Measurements from ENCODE around the gene IL17RB. TPM values are rescaled to one million over a fixed set of nuclear protein-coding genes. Genes with fewer than 3 reads are reported as not detected.

Gene IL17RB, protein sequence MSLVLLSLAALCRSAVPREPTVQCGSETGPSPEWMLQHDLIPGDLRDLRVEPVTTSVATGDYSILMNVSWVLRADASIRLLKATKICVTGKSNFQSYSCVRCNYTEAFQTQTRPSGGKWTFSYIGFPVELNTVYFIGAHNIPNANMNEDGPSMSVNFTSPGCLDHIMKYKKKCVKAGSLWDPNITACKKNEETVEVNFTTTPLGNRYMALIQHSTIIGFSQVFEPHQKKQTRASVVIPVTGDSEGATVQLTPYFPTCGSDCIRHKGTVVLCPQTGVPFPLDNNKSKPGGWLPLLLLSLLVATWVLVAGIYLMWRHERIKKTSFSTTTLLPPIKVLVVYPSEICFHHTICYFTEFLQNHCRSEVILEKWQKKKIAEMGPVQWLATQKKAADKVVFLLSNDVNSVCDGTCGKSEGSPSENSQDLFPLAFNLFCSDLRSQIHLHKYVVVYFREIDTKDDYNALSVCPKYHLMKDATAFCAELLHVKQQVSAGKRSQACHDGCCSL
- not detected for total RNA-seq

DNA sequence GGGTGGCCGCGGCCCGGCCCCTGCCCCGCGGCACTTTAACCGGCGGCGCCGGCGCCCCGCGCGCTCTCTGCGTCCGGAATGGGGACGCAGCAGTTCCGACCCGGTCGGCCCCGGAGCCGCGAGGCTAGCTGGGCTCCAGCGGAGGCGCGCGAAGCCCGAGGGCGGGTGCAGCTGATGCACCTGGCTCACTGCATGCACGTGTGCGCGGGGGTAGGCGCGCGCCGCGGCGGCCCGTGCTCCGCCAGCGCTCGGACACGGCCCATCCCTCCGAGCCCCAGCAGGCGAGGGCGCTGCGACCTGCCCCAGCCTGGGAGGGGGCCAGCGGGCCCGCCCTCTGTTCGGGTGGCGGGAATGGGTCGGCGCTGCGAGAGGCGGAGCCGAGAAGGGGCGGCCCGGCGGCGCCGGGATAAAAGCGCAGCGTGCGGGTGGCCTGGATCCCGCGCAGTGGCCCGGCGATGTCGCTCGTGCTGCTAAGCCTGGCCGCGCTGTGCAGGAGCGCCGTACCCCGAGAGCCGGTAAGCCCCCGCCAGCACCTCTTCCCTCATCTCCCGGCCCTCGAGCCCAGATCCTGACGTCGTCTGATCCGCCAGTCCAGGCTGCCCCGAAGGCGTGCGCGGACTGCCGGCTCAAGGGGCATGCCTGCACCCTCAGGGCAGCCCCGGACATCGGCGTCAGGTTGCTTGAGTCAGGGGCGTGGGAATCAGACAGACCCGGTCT is at the start of gene IL17RB, which contains the start of gene CHDH:
IL17RB (plus strand) TSS at position 435 of the 717 bp plus-strand sequence; CDS start at position 456, 21 bp downstream.
CHDH (minus strand) TSS at position 286 of the 717 bp plus-strand sequence. CDS start 22,411 bp downstream, outside the sequence.
- TF ChIP-seq POLR2AphosphoS5 (IDR thresholded peaks at IDR 0.05; ENCODE audit: insufficient read depth in 1 of 2, low read depth in 1 of 2) (peak in 1 of 2 donors; percentile 54), POLR2A (IDR thresholded peaks at IDR 0.05) (no peak)
- TF ChIP-seq, protein P1, sequence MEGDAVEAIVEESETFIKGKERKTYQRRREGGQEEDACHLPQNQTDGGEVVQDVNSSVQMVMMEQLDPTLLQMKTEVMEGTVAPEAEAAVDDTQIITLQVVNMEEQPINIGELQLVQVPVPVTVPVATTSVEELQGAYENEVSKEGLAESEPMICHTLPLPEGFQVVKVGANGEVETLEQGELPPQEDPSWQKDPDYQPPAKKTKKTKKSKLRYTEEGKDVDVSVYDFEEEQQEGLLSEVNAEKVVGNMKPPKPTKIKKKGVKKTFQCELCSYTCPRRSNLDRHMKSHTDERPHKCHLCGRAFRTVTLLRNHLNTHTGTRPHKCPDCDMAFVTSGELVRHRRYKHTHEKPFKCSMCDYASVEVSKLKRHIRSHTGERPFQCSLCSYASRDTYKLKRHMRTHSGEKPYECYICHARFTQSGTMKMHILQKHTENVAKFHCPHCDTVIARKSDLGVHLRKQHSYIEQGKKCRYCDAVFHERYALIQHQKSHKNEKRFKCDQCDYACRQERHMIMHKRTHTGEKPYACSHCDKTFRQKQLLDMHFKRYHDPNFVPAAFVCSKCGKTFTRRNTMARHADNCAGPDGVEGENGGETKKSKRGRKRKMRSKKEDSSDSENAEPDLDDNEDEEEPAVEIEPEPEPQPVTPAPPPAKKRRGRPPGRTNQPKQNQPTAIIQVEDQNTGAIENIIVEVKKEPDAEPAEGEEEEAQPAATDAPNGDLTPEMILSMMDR (IDR thresholded peaks at IDR 0.05), result no peak
- Histone ChIP-seq H3K36me3 (no peaks in the 10 kb centered on the region), H3K4me3 (peak within 1 kb of the TSS; percentile 60 to 81), H3K27me3 (no peaks in the 10 kb centered on the region), H3K9me3 (no peaks in the 10 kb centered on the region), H3K4me1 (peaks cover 18% of the 10 kb centered on the region), H3K27ac (peak within 1 kb of the TSS; percentile 70)
- intact Hi-C loops (cut with DNase I), result no loop called here
- DNase-seq (ENCODE audit: extremely low spot score in 2 of 2), result no peak

DNA sequence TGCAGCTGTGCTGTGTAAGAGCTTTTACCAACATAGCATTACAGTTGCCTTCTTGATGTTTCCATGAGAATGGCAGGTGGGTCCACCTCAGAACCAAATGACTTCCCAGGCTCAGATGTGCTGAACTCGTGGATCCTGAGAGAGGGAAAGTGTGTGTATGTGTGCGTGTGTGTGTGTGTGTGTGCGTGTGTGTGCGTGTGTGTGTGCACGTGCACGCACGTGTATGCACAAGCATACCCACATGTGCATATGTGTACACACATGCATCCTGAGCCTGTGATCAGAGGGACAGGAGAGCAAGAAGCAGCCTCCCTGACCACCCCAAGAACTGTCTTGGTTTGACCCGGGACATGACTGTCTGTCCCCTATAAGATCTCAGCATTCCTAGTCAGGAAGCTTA is 48.2 kb upstream of the IL17RB start:
- TF ChIP-seq POLR2AphosphoS5 (IDR thresholded peaks at IDR 0.05; ENCODE audit: insufficient read depth in 1 of 2, low read depth in 1 of 2) (no peak), POLR2A (IDR thresholded peaks at IDR 0.05) (no peak)
- TF ChIP-seq, protein P1 (IDR thresholded peaks at IDR 0.05), result no peak
- intact Hi-C loops (cut with DNase I), result no loop called here
- Histone ChIP-seq H3K27ac (no peak overlapping the region), H3K9me3 (no peaks in the 10 kb centered on the region), H3K36me3 (no peaks in the 10 kb centered on the region), H3K4me3 (no peak overlapping the region), H3K27me3 (no peaks in the 10 kb centered on the region), H3K4me1 (peaks cover 21% of the 10 kb centered on the region)
- DNase-seq (ENCODE audit: extremely low spot score in 2 of 2), result no peak

DNA sequence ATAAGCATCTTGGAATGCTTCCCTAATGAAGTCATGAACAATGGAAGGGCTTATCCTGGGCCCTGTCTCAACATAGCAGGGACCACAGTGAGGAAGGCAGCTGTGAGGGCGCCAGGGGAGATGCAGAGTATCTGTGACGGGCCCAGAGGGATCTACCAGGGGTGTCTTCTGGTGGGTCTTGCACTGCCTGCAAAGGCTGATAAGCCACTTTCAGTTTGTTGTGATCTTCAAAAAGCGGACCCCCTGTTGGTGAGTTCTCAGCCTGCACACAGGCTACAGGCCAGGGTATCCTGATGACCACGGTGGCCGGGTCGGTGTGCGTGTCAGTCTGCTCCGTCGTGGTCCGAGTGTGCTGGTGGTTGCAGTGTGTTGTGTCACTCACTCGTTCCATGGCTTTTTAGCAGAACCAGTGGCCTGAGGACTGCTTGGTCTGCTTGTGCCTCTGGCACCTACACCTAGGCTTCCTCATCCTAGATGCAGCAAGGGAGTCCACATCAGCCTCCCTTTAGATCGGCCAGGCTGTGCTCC is 47.0 kb upstream of the IL17RB start:
- Histone ChIP-seq H3K27me3 (no peaks in the 10 kb centered on the region), H3K9me3 (no peaks in the 10 kb centered on the region), H3K4me1 (peaks cover 21% of the 10 kb centered on the region), H3K36me3 (no peaks in the 10 kb centered on the region), H3K4me3 (no peak overlapping the region), H3K27ac (no peak overlapping the region)
- DNase-seq (ENCODE audit: extremely low spot score in 2 of 2), result no peak
- intact Hi-C loops (cut with DNase I), result no loop called here
- TF ChIP-seq POLR2A (IDR thresholded peaks at IDR 0.05), result no peak
- TF ChIP-seq POLR2AphosphoS5 (IDR thresholded peaks at IDR 0.05; ENCODE audit: insufficient read depth in 1 of 2, low read depth in 1 of 2), result no peak
- TF ChIP-seq, protein P1 (IDR thresholded peaks at IDR 0.05), result no peak

DNA sequence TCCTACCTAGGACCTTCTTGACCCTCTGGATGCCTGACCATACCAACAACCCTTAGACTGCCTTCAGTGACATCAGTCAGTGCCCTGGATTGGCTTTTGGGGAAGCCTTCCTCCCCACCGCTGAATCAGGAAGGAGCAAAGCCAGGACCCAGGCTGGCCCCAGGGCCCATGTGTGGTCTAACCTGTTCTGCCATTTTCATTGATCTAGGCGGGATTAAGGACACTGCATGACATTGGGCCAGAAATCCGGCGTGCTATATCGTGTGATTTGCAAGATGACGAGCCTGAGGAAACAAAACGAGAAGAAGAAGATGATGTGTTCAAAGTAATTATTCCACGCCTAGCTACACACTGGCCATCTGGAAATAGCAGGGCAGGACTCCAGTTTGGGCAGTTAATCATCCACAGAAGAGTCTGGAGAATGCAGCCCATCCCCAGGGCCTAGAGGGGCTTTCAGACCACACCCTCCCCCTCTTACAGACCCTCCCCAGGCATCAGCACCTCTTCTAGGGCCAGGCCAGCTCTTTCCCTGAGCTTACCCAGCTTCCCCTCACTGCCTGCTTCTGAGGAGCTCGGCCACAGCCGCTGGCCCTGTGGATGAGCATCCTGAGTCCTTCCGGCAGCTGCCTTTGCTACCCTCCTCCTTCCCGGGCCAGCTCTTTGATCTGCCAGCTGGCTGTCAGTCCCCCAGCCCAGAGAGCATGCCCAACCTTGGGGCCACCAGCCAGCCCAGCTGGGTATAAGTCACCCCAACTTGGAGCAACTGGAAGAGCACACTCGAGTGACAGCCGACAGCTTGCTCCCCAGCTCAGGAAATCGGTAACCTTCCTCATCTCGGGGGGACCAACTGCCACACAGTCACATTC is 46.1 kb upstream of the IL17RB start:
- Histone ChIP-seq H3K4me3 (no peak overlapping the region), H3K36me3 (no peaks in the 10 kb centered on the region), H3K27ac (no peak overlapping the region), H3K9me3 (no peaks in the 10 kb centered on the region), H3K4me1 (peaks cover 28% of the 10 kb centered on the region), H3K27me3 (no peaks in the 10 kb centered on the region)
- no peak for DNase-seq (ENCODE audit: extremely low spot score in 2 of 2)
- TF ChIP-seq POLR2A (IDR thresholded peaks at IDR 0.05) (no peak), POLR2AphosphoS5 (IDR thresholded peaks at IDR 0.05; ENCODE audit: insufficient read depth in 1 of 2, low read depth in 1 of 2) (no peak)
- TF ChIP-seq, protein P1 (IDR thresholded peaks at IDR 0.05), result no peak
- intact Hi-C loops (cut with DNase I), result no loop called here
